ENCODE data around the gene MRGPRG. TPM values are rescaled to one million over a fixed set of nuclear protein-coding genes. Genes with fewer than 3 reads are reported as not detected.
"Not testable (repeated sequence)": the region's sequence is repeated elsewhere in the genome, so short reads cannot be mapped to it uniquely, and the experiment has no call there.

The MRGPRG gene
- not detected for polyA plus RNA-seq (ENCODE audit: insufficient read length in 12 of 12)
- long read RNA-seq, donor 1, result 0 reads
- long read RNA-seq, donor 2, result 0 reads
- long read RNA-seq, donor 3, result 0 reads
- long read RNA-seq, donor 4, result 0 reads
- long read RNA-seq, donor 5, result 0 reads
- long read RNA-seq, donor 6, result 0 reads
- long read RNA-seq, donor 7, result 0 reads
- long read RNA-seq, donor 8, result 0 reads
- long read RNA-seq, donor 9, result 0 reads
- long read RNA-seq, donor 10, result 0 reads
- long read RNA-seq, donor 11, result 0 reads

- DNase-seq, result no peak
These were observed at the start of gene MRGPRG for GRCh38 chr11:3218483-3219280. MRGPRG (minus strand) TSS chr11:3218813; CDS start chr11:3218813, 0 bp downstream.

GRCh38 chr11:3262548-3262947, 43.9 kb upstream of the MRGPRG start:
- DNase-seq, result not testable (repeated sequence)

- not testable (repeated sequence) for DNase-seq
These were observed 43.2 kb upstream of the MRGPRG start for GRCh38 chr11:3261831-3262230.

- not testable (repeated sequence) for DNase-seq
These were observed 38.9 kb upstream of the MRGPRG start for GRCh38 chr11:3257509-3257908.

GRCh38 chr11:3255241-3255640, 36.6 kb upstream of the MRGPRG start:
- not testable (repeated sequence) for DNase-seq

GRCh38 chr11:3254773-3255172, 36.2 kb upstream of the MRGPRG start:
- not testable (repeated sequence) for DNase-seq

- DNase-seq, result no peak
These were observed 26.5 kb upstream of the MRGPRG start for GRCh38 chr11:3245071-3245470.

GRCh38 chr11:3243880-3244279, 25.3 kb upstream of the MRGPRG start:
- no peak for DNase-seq

- DNase-seq, result no peak
These were observed 18.5 kb upstream of the MRGPRG start for GRCh38 chr11:3237119-3237518.

- no peak for DNase-seq
These were observed 16.2 kb upstream of the MRGPRG start for GRCh38 chr11:3234846-3235245.

- DNase-seq, result no peak
These were observed 14.3 kb upstream of the MRGPRG start for GRCh38 chr11:3232956-3233355.

GRCh38 chr11:3231851-3232744, 13.5 kb upstream of the MRGPRG start, which contains the start of gene MRGPRE:
MRGPRE (minus strand) TSS chr11:3232417; CDS start chr11:3228799, 3,618 bp downstream.
- DNase-seq, result no peak

- DNase-seq, result no peak
These were observed 12.9 kb upstream of the MRGPRG start for GRCh38 chr11:3231550-3231850.

- DNase-seq, result no peak
These were observed 12.3 kb upstream of the MRGPRG start for GRCh38 chr11:3230636-3231549.

GRCh38 chr11:3229673-3230630, 11.3 kb upstream of the MRGPRG start:
- no peak for DNase-seq

- DNase-seq, result no peak
These were observed 9.8 kb upstream of the MRGPRG start for GRCh38 chr11:3228445-3228829.

GRCh38 chr11:3227568-3228444, 9.2 kb upstream of the MRGPRG start:
- no peak for DNase-seq

- DNase-seq, result no peak
These were observed 8.4 kb upstream of the MRGPRG start for GRCh38 chr11:3226846-3227567.
